Dermis microvascular lymphatic vessel endothelial cell (primary cell): ENCODE data around the gene LRFN3. TPM values are rescaled to one million over a fixed set of nuclear protein-coding genes. Genes with fewer than 3 reads are reported as not detected.

Experiments
- total RNA-seq: library from RNA; depleted of rRNA; stranded (reverse); fragments of >200 nt; gene quantifications from 2 replicates; pipeline ENCODE4 v1.2.1, GENCODE V29; 2014

Gene LRFN3
- total RNA-seq, 1 donor from 2014 or later, result 0.77 TPM

Other genes with a start within 250 kb of the LRFN3 start
- gene ZBTB32, start 231.8 kb upstream of the LRFN3 start, total RNA-seq, result not detected in 2 replicates
- gene KMT2B, start 218.4 kb upstream of the LRFN3 start, total RNA-seq, result 2.3 and 7.1 TPM in 2 replicates
- 1.1 and 1.8 TPM in 2 replicates for gene IGFLR1, start 193.9 kb upstream of the LRFN3 start, total RNA-seq
- 2.4 and 4.3 TPM in 2 replicates for gene U2AF1L4, start 191.0 kb upstream of the LRFN3 start, total RNA-seq
- gene PSENEN, start 190.7 kb upstream of the LRFN3 start, total RNA-seq, result 16.3 and 19.2 TPM in 2 replicates
- gene LIN37, start 187.8 kb upstream of the LRFN3 start, total RNA-seq, result 3.0 and 3.8 TPM in 2 replicates
- gene HSPB6, start 179.3 kb upstream of the LRFN3 start, total RNA-seq, result 0.13 and 0.25 TPM in 2 replicates
- gene PROSER3, start 178.2 kb upstream of the LRFN3 start, total RNA-seq, result 1.3 and 1.4 TPM in 2 replicates
- 1.0 and 2.3 TPM in 2 replicates for gene ARHGAP33, start 160.8 kb upstream of the LRFN3 start, total RNA-seq
- not detected in 2 replicates for gene PRODH2, start 123.5 kb upstream of the LRFN3 start, total RNA-seq
- gene NPHS1, start 83.9 kb upstream of the LRFN3 start, total RNA-seq, result not detected in 2 replicates
- not detected in 2 replicates for gene KIRREL2, start 79.5 kb upstream of the LRFN3 start, total RNA-seq
- 1.8 TPM in 2 replicates for gene APLP1, start 67.8 kb upstream of the LRFN3 start, total RNA-seq
- gene NFKBID, start 35.8 kb upstream of the LRFN3 start, total RNA-seq, result 1.4 and 2.8 TPM in 2 replicates
- 0.38 and 0.39 TPM in 2 replicates for gene HCST, start 33.8 kb upstream of the LRFN3 start, total RNA-seq
- gene TYROBP, start 28.1 kb upstream of the LRFN3 start, total RNA-seq, result not detected in 2 replicates
- gene SDHAF1, start 58.8 kb downstream of the LRFN3 start, total RNA-seq, result 7.2 and 14.0 TPM in 2 replicates
- gene SYNE4, start 72.4 kb downstream of the LRFN3 start, total RNA-seq, result under 0.01 TPM in 1 of 2 replicates, not detected in the other
- 5.5 and 8.7 TPM in 2 replicates for gene ALKBH6, start 77.8 kb downstream of the LRFN3 start, total RNA-seq
- 1.3 and 6.1 TPM in 2 replicates for gene CLIP3, start 96.5 kb downstream of the LRFN3 start, total RNA-seq
- gene THAP8, start 117.9 kb downstream of the LRFN3 start, total RNA-seq, result 0.77 and 1.1 TPM in 2 replicates
- gene WDR62, start 118.5 kb downstream of the LRFN3 start, total RNA-seq, result 1.8 and 2.7 TPM in 2 replicates
- not detected in 2 replicates for gene OVOL3, start 174.8 kb downstream of the LRFN3 start, total RNA-seq
- 108 and 117 TPM in 2 replicates for gene POLR2I, start 178.5 kb downstream of the LRFN3 start, total RNA-seq
- 163 and 164 TPM in 2 replicates for gene TBCB, start 179.1 kb downstream of the LRFN3 start, total RNA-seq
- gene CAPNS1, start 203.7 kb downstream of the LRFN3 start, total RNA-seq, result 383 and 452 TPM in 2 replicates
- 32.7 and 77.4 TPM in 2 replicates for gene COX7A1, start 216.1 kb downstream of the LRFN3 start, total RNA-seq